ENCODE measurements around the gene MYRF.

The MYRF gene

GRCh38 chr11:61803889-61804647 is 51.6 kb downstream of the MYRF start:
- no peak overlapping the region for H3K4me3 ChIP-seq (ENCODE audit: insufficient read depth, low read depth, low read length)
- H3K4me1 ChIP-seq (ENCODE audit: control insufficient read depth, insufficient read depth, low read length), result no peaks in the 10 kb centered on the region
- WGBS, 2 experiments, result 94 to 96% methylated on average over 3 of the region's 3 CpGs
- H3K27ac ChIP-seq (ENCODE audit: insufficient read depth, low read depth, low read length, poor library complexity, severe bottlenecking), result no peak overlapping the region
- no peaks in the 10 kb centered on the region for H3K27me3 ChIP-seq (ENCODE audit: control insufficient read depth, insufficient read depth, low read length, poor library complexity, severe bottlenecking)
- H3K36me3 ChIP-seq (ENCODE audit: control insufficient read depth, insufficient read depth, low read length), result peaks cover 67% of the 10 kb centered on the region
- H3K9me3 ChIP-seq (ENCODE audit: control insufficient read depth, low read length), result no peaks in the 10 kb centered on the region

- Histone ChIP-seq H3K4me1 (ENCODE audit: control insufficient read depth, insufficient read depth, low read length) (no peaks in the 10 kb centered on the region), H3K36me3 (ENCODE audit: control insufficient read depth, insufficient read depth, low read length) (peaks cover 74% of the 10 kb centered on the region), H3K9me3 (ENCODE audit: control insufficient read depth, low read length) (no peaks in the 10 kb centered on the region), H3K27ac (ENCODE audit: insufficient read depth, low read depth, low read length, poor library complexity, severe bottlenecking) (no peak overlapping the region), H3K4me3 (ENCODE audit: insufficient read depth, low read depth, low read length) (no peak overlapping the region), H3K27me3 (ENCODE audit: control insufficient read depth, insufficient read depth, low read length, poor library complexity, severe bottlenecking) (no peaks in the 10 kb centered on the region)
- WGBS, 2 experiments, result 80 to 92% methylated on average over 1 of the region's 1 CpG
These were observed 52.7 kb downstream of the MYRF start for GRCh38 chr11:61805146-61805545.

GRCh38 chr11:61806785-61807184 is 54.3 kb downstream of the MYRF start:
- Histone ChIP-seq H3K27ac (ENCODE audit: insufficient read depth, low read depth, low read length, poor library complexity, severe bottlenecking) (no peak overlapping the region), H3K36me3 (ENCODE audit: control insufficient read depth, insufficient read depth, low read length) (peaks cover 83% of the 10 kb centered on the region), H3K9me3 (ENCODE audit: control insufficient read depth, low read length) (no peaks in the 10 kb centered on the region)

GRCh38 chr11:61810671-61811175 is 58.3 kb downstream of the MYRF start:
- WGBS, 2 experiments, result 93 to 95% methylated on average over 8 of the region's 8 CpGs
- H3K4me3 ChIP-seq (ENCODE audit: insufficient read depth, low read depth, low read length), result no peak overlapping the region

More at GRCh38 chr11:61806785-61807184, 54.3 kb downstream of the MYRF start:
- Histone ChIP-seq H3K4me1 (ENCODE audit: control insufficient read depth, insufficient read depth, low read length) (no peaks in the 10 kb centered on the region), H3K27me3 (ENCODE audit: control insufficient read depth, insufficient read depth, low read length, poor library complexity, severe bottlenecking) (no peaks in the 10 kb centered on the region), H3K4me3 (ENCODE audit: insufficient read depth, low read depth, low read length) (no peak overlapping the region)
- 91 to 96% methylated on average over 5 of the region's 5 CpGs for WGBS, 2 experiments

GRCh38 chr11:61811831-61812230 is 59.4 kb downstream of the MYRF start:
- Histone ChIP-seq H3K4me1 (ENCODE audit: control insufficient read depth, insufficient read depth, low read length) (no peaks in the 10 kb centered on the region), H3K4me3 (ENCODE audit: insufficient read depth, low read depth, low read length) (no peak overlapping the region), H3K27ac (ENCODE audit: insufficient read depth, low read depth, low read length, poor library complexity, severe bottlenecking) (no peak overlapping the region), H3K36me3 (ENCODE audit: control insufficient read depth, insufficient read depth, low read length) (peaks cover 63% of the 10 kb centered on the region), H3K27me3 (ENCODE audit: control insufficient read depth, insufficient read depth, low read length, poor library complexity, severe bottlenecking) (no peaks in the 10 kb centered on the region), H3K9me3 (ENCODE audit: control insufficient read depth, low read length) (no peaks in the 10 kb centered on the region)
- 95 to 96% methylated on average over 5 of the region's 5 CpGs for WGBS, 2 experiments

More at GRCh38 chr11:61810671-61811175, 58.3 kb downstream of the MYRF start:
- no peaks in the 10 kb centered on the region for H3K4me1 ChIP-seq (ENCODE audit: control insufficient read depth, insufficient read depth, low read length)
- H3K27me3 ChIP-seq (ENCODE audit: control insufficient read depth, insufficient read depth, low read length, poor library complexity, severe bottlenecking), result no peaks in the 10 kb centered on the region
- H3K36me3 ChIP-seq (ENCODE audit: control insufficient read depth, insufficient read depth, low read length), result peaks cover 71% of the 10 kb centered on the region
- H3K9me3 ChIP-seq (ENCODE audit: control insufficient read depth, low read length), result no peaks in the 10 kb centered on the region
- no peak overlapping the region for H3K27ac ChIP-seq (ENCODE audit: insufficient read depth, low read depth, low read length, poor library complexity, severe bottlenecking)

- no peaks in the 10 kb centered on the region for H3K9me3 ChIP-seq (ENCODE audit: control insufficient read depth, low read length)
- peaks cover 54% of the 10 kb centered on the region for H3K36me3 ChIP-seq (ENCODE audit: control insufficient read depth, insufficient read depth, low read length)
- no peaks in the 10 kb centered on the region for H3K4me1 ChIP-seq (ENCODE audit: control insufficient read depth, insufficient read depth, low read length)
- 92 to 94% methylated on average over 4 of the region's 4 CpGs for WGBS, 2 experiments
- no peaks in the 10 kb centered on the region for H3K27me3 ChIP-seq (ENCODE audit: control insufficient read depth, insufficient read depth, low read length, poor library complexity, severe bottlenecking)
- no peak overlapping the region for H3K27ac ChIP-seq (ENCODE audit: insufficient read depth, low read depth, low read length, poor library complexity, severe bottlenecking)
- no peak overlapping the region for H3K4me3 ChIP-seq (ENCODE audit: insufficient read depth, low read depth, low read length)
These were observed 60.4 kb downstream of the MYRF start for GRCh38 chr11:61812736-61813411.

GRCh38 chr11:61814247-61814957 is 62.0 kb downstream of the MYRF start:
- WGBS, 2 experiments, result 82% methylated on average over 16 of the region's 16 CpGs
- Histone ChIP-seq H3K27ac (ENCODE audit: insufficient read depth, low read depth, low read length, poor library complexity, severe bottlenecking) (peak overlapping the region; percentile 96), H3K27me3 (ENCODE audit: control insufficient read depth, insufficient read depth, low read length, poor library complexity, severe bottlenecking) (no peaks in the 10 kb centered on the region), H3K36me3 (ENCODE audit: control insufficient read depth, insufficient read depth, low read length) (peaks cover 41% of the 10 kb centered on the region), H3K4me3 (ENCODE audit: insufficient read depth, low read depth, low read length) (peak overlapping the region; percentile 86), H3K9me3 (ENCODE audit: control insufficient read depth, low read length) (no peaks in the 10 kb centered on the region), H3K4me1 (ENCODE audit: control insufficient read depth, insufficient read depth, low read length) (no peaks in the 10 kb centered on the region)

GRCh38 chr11:61814958-61815789 is 62.7 kb downstream of the MYRF start:
- Histone ChIP-seq H3K36me3 (ENCODE audit: control insufficient read depth, insufficient read depth, low read length) (peaks cover 33% of the 10 kb centered on the region), H3K27ac (ENCODE audit: insufficient read depth, low read depth, low read length, poor library complexity, severe bottlenecking) (peak overlapping the region; percentile 96), H3K4me3 (ENCODE audit: insufficient read depth, low read depth, low read length) (peak overlapping the region; percentile 86), H3K9me3 (ENCODE audit: control insufficient read depth, low read length) (no peaks in the 10 kb centered on the region), H3K27me3 (ENCODE audit: control insufficient read depth, insufficient read depth, low read length, poor library complexity, severe bottlenecking) (no peaks in the 10 kb centered on the region), H3K4me1 (ENCODE audit: control insufficient read depth, insufficient read depth, low read length) (no peaks in the 10 kb centered on the region)
- WGBS, 2 experiments, result 2% methylated on average over 66 of the region's 66 CpGs

- Histone ChIP-seq H3K4me3 (ENCODE audit: insufficient read depth, low read depth, low read length) (peak overlapping the region; percentile 86), H3K27ac (ENCODE audit: insufficient read depth, low read depth, low read length, poor library complexity, severe bottlenecking) (peak overlapping the region; percentile 96), H3K36me3 (ENCODE audit: control insufficient read depth, insufficient read depth, low read length) (peaks cover 25% of the 10 kb centered on the region), H3K27me3 (ENCODE audit: control insufficient read depth, insufficient read depth, low read length, poor library complexity, severe bottlenecking) (no peaks in the 10 kb centered on the region), H3K9me3 (ENCODE audit: control insufficient read depth, low read length) (no peaks in the 10 kb centered on the region), H3K4me1 (ENCODE audit: control insufficient read depth, insufficient read depth, low read length) (no peaks in the 10 kb centered on the region)
- 0% methylated on average over 68 to 69 of the region's 69 CpGs for WGBS, 2 experiments
These were observed 63.6 kb downstream of the MYRF start for GRCh38 chr11:61815790-61816735.
